ENCODE results near the gene QSOX1.

QSOX1 gene

DNA sequence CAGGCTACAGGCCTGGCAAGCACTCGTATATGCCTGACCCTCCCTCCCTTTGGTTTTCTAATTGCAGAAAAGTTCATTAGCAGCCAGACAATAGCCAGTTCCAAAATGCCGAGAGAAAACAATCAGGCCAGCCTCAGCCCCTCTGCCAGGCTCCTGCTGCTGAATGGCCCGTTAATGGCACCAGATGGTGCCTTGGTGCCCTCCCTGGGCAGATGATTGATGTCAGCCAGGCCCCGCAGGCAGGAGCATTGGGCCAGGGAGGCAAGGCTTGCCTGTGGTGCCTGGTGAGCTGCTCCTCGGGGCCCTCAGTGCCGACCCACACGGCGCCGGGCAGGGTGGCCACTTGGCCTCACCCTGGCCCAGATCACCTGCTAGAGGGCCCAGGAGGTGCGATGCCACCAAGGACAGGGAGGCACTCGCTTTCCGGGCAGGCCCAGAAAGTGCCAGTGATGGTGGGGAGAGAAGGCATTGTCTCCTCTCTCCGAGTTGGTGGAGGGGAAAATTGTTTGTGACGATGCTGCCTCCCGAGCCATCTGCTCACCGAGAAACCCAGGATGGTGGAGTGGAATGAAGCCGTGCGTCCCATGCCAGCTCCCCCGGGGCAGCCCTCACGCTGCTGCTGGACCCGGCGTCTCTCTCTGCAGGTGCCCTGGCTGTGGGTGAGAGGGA is 28.1 kb downstream of the QSOX1 start:
- no peak overlapping the region for H2AFZ ChIP-seq (ENCODE audit: low read depth, low read length)
- no peak overlapping the region for H3K4me3 ChIP-seq (ENCODE audit: low read length)
- no peaks in the 10 kb centered on the region for H3K9me3 ChIP-seq (ENCODE audit: insufficient read depth, low read length)
- no peak overlapping the region for H3K4me2 ChIP-seq (ENCODE audit: low read length)
- H3K9ac ChIP-seq (ENCODE audit: low read length), result no peak overlapping the region
- no peaks in the 10 kb centered on the region for H3K27me3 ChIP-seq (ENCODE audit: low read depth, low read length)
- TF ChIP-seq EZH2phosphoT487 (IDR thresholded peaks at IDR 0.05; ENCODE audit: low read depth), result no peak
- TF ChIP-seq, protein P1, sequence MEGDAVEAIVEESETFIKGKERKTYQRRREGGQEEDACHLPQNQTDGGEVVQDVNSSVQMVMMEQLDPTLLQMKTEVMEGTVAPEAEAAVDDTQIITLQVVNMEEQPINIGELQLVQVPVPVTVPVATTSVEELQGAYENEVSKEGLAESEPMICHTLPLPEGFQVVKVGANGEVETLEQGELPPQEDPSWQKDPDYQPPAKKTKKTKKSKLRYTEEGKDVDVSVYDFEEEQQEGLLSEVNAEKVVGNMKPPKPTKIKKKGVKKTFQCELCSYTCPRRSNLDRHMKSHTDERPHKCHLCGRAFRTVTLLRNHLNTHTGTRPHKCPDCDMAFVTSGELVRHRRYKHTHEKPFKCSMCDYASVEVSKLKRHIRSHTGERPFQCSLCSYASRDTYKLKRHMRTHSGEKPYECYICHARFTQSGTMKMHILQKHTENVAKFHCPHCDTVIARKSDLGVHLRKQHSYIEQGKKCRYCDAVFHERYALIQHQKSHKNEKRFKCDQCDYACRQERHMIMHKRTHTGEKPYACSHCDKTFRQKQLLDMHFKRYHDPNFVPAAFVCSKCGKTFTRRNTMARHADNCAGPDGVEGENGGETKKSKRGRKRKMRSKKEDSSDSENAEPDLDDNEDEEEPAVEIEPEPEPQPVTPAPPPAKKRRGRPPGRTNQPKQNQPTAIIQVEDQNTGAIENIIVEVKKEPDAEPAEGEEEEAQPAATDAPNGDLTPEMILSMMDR (IDR thresholded peaks at IDR 0.05; ENCODE audit: low read depth, low read length), result no peak
- H3K79me2 ChIP-seq (ENCODE audit: low read length), result no peaks in the 10 kb centered on the region
- H4K20me1 ChIP-seq (ENCODE audit: insufficient read depth, low read length), result no peaks in the 10 kb centered on the region
- H3K27ac ChIP-seq (ENCODE audit: low read length), result no peak overlapping the region
- H3K36me3 ChIP-seq (replicated peaks; ENCODE audit: low read depth, low read length), result no peaks in the 10 kb centered on the region
- no peaks in the 10 kb centered on the region for H3K4me1 ChIP-seq (ENCODE audit: low read length)

DNA sequence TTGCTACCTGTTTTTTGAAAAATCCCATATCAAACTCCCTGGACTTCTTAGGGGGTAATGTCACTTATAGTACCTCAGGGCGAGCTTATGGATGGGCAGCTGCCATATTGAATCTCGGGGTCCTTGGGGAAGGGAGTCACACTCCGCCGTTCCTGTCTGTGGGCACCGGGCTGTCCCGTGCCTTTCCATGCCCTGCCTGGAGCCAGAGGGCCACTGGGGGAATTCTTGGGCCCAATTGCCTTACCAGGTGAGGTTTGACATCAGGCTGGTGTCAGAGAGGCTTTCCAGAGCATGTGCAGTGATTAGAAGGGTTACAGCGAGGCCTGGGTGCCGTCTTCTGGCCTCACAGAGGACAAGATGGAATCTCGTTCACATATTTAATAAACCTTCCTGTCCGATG is 28.8 kb downstream of the QSOX1 start:
- H3K4me3 ChIP-seq (ENCODE audit: low read length), result no peak overlapping the region
- H3K27ac ChIP-seq (ENCODE audit: low read length), result no peak overlapping the region
- no peak overlapping the region for H2AFZ ChIP-seq (ENCODE audit: low read depth, low read length)
- no peaks in the 10 kb centered on the region for H4K20me1 ChIP-seq (ENCODE audit: insufficient read depth, low read length)
- H3K4me1 ChIP-seq (ENCODE audit: low read length), result no peaks in the 10 kb centered on the region
- no peaks in the 10 kb centered on the region for H3K79me2 ChIP-seq (ENCODE audit: low read length)
- H3K9me3 ChIP-seq (ENCODE audit: insufficient read depth, low read length), result no peaks in the 10 kb centered on the region
- TF ChIP-seq, protein P1 (IDR thresholded peaks at IDR 0.05; ENCODE audit: low read depth, low read length), result no peak
- TF ChIP-seq EZH2phosphoT487 (IDR thresholded peaks at IDR 0.05; ENCODE audit: low read depth), result no peak
- no peak overlapping the region for H3K4me2 ChIP-seq (ENCODE audit: low read length)
- no peaks in the 10 kb centered on the region for H3K27me3 ChIP-seq (ENCODE audit: low read depth, low read length)
- no peak overlapping the region for H3K9ac ChIP-seq (ENCODE audit: low read length)
- H3K36me3 ChIP-seq (replicated peaks; ENCODE audit: low read depth, low read length), result no peaks in the 10 kb centered on the region

DNA sequence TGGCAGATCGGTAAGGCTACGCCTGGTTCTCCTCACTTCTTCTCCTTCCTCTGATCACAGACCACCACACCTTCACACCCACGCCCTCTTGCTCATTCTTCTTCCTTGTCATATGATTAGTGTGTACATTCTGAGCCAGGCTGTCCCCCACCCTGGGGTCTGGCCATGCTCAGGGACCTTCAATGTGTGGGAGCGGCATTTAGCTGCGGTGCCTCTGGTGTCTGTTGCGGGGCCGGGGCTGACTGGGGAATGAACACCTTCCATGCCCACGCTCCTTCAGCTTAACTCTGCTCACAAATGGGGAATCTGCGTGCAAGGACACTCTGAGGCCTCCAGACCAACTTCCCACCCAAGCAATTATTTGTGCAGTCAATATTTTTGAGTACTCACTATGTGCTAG is 29.4 kb downstream of the QSOX1 start:
- Histone ChIP-seq H3K36me3 (replicated peaks; ENCODE audit: low read depth, low read length) (no peaks in the 10 kb centered on the region), H3K4me1 (ENCODE audit: low read length) (no peaks in the 10 kb centered on the region), H4K20me1 (ENCODE audit: insufficient read depth, low read length) (no peaks in the 10 kb centered on the region)

DNA sequence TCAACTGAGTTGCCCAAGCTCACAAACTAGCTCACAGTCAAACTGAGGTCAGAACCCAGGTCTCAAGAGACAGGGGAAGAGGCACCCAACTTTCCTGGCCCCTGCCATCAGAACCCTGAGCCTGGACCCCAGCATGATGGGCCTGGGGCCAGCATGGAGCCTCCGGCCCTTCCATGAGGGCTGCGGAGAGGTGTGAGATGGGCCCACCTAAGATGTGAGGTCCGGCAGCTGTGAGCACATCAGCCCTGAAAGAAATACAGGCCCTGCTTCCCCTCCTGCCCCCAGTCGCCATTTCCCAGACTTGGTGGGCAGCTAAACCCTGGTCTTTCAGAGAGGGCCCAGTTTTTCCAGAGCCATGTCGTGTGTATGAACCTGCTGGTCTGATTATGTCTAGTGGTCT is 30.6 kb downstream of the QSOX1 start:
- no peak overlapping the region for H2AFZ ChIP-seq (ENCODE audit: low read depth, low read length)
- TF ChIP-seq, protein P1 (IDR thresholded peaks at IDR 0.05; ENCODE audit: low read depth, low read length), result no peak
- no peak for TF ChIP-seq EZH2phosphoT487 (IDR thresholded peaks at IDR 0.05; ENCODE audit: low read depth)
- no peak overlapping the region for H3K4me2 ChIP-seq (ENCODE audit: low read length)
- H3K79me2 ChIP-seq (ENCODE audit: low read length), result no peaks in the 10 kb centered on the region
- H3K36me3 ChIP-seq (replicated peaks; ENCODE audit: low read depth, low read length), result no peaks in the 10 kb centered on the region
- no peaks in the 10 kb centered on the region for H3K9me3 ChIP-seq (ENCODE audit: insufficient read depth, low read length)
- H3K27me3 ChIP-seq (ENCODE audit: low read depth, low read length), result no peaks in the 10 kb centered on the region
- H3K4me3 ChIP-seq (ENCODE audit: low read length), result no peak overlapping the region
- H3K9ac ChIP-seq (ENCODE audit: low read length), result no peak overlapping the region
- no peaks in the 10 kb centered on the region for H3K4me1 ChIP-seq (ENCODE audit: low read length)
- H4K20me1 ChIP-seq (ENCODE audit: insufficient read depth, low read length), result no peaks in the 10 kb centered on the region
- no peak overlapping the region for H3K27ac ChIP-seq (ENCODE audit: low read length)

More for the DNA sequence above, 29.4 kb downstream of the QSOX1 start:
- H3K79me2 ChIP-seq (ENCODE audit: low read length), result no peaks in the 10 kb centered on the region
- no peaks in the 10 kb centered on the region for H3K9me3 ChIP-seq (ENCODE audit: insufficient read depth, low read length)
- H3K27me3 ChIP-seq (ENCODE audit: low read depth, low read length), result no peaks in the 10 kb centered on the region
- H3K4me2 ChIP-seq (ENCODE audit: low read length), result no peak overlapping the region
- H3K4me3 ChIP-seq (ENCODE audit: low read length), result no peak overlapping the region
- TF ChIP-seq, protein P1 (IDR thresholded peaks at IDR 0.05; ENCODE audit: low read depth, low read length), result no peak
- no peak for TF ChIP-seq EZH2phosphoT487 (IDR thresholded peaks at IDR 0.05; ENCODE audit: low read depth)
- no peak overlapping the region for H3K27ac ChIP-seq (ENCODE audit: low read length)
- no peak overlapping the region for H3K9ac ChIP-seq (ENCODE audit: low read length)
- H2AFZ ChIP-seq (ENCODE audit: low read depth, low read length), result no peak overlapping the region

Measured in OCI-LY3 (cell line).